Activated CD8-positive, alpha-beta memory T cell treated with anti-CD3 and anti-CD28 coated beads for 36 hours (primary cell): ENCODE data around the gene GPR6. TPM values are rescaled to one million over a fixed set of nuclear protein-coding genes. Genes with fewer than 3 reads are reported as not detected.

ENCODE experiments used
- CTCF ChIA-PET: fragments of 350-600 bp; sonication (Branson Sonifier 250); formaldehyde crosslinking; loops from one replicate; lab custom pipeline; 2021; ENCODE audit warnings: antibody characterized with exemption; lab: Charles Lee
- POLR2A ChIA-PET: fragments of 350-600 bp; sonication (Branson Sonifier 250); formaldehyde crosslinking; loops from one replicate; lab custom pipeline; 2021; ENCODE audit warnings: antibody characterized with exemption; lab: Charles Lee
- total RNA-seq, 2 experiments: library from RNA; stranded (reverse); gene quantifications; one replicate each; pipeline ENCODE4 v1.2.3, GENCODE V29; 2021

GPR6 gene
- total RNA-seq, result not detected

GRCh38 chr6:109978174-109979032 is at the start of gene GPR6:
GPR6 (plus strand) TSS chr6:109978311; CDS start chr6:109979113, 802 bp downstream.
- CTCF ChIA-PET, result no interaction called here
- POLR2A ChIA-PET, result interaction anchor here (0.5 kb wide), 1 partner anchor 11 kb away, joined by 3 read pairs; no protein-coding TSS in a partner anchor

GRCh38 chr6:109934293-109934692 is 43.8 kb upstream of the GPR6 start:
- CTCF ChIA-PET, result no interaction called here
- POLR2A ChIA-PET, result no interaction called here

GRCh38 chr6:109939654-109940053 is 38.5 kb upstream of the GPR6 start:
- CTCF ChIA-PET, result no interaction called here

GRCh38 chr6:109944448-109944847 is 33.7 kb upstream of the GPR6 start:
- CTCF ChIA-PET, result no interaction called here
- POLR2A ChIA-PET, result no interaction called here

More at GRCh38 chr6:109939654-109940053, 38.5 kb upstream of the GPR6 start:
- POLR2A ChIA-PET, result no interaction called here

GRCh38 chr6:109945091-109945490 is 33.0 kb upstream of the GPR6 start:
- CTCF ChIA-PET, result no interaction called here
- POLR2A ChIA-PET, result no interaction called here

GRCh38 chr6:109946979-109947378 is 31.1 kb upstream of the GPR6 start:
- ChIA-PET POLR2A (no interaction called here), CTCF (no interaction called here)

GRCh38 chr6:109949281-109950065 is 28.6 kb upstream of the GPR6 start:
- ChIA-PET POLR2A (interaction anchor here (0.5 kb wide), 1 partner anchor 11 kb away, joined by 5 read pairs; no protein-coding TSS in a partner anchor), CTCF (no interaction called here)

- CTCF ChIA-PET, result no interaction called here
- POLR2A ChIA-PET, result no interaction called here
These were observed 22.6 kb upstream of the GPR6 start for GRCh38 chr6:109955491-109955890.

GRCh38 chr6:109958626-109959025 is 19.5 kb upstream of the GPR6 start:
- ChIA-PET CTCF (no interaction called here), POLR2A (no interaction called here)

GRCh38 chr6:109961611-109962041 is 16.5 kb upstream of the GPR6 start:
- ChIA-PET POLR2A (no interaction called here), CTCF (no interaction called here)

GRCh38 chr6:109962271-109962670 is 15.8 kb upstream of the GPR6 start:
- POLR2A ChIA-PET, result no interaction called here

GRCh38 chr6:109963598-109964170 is 14.4 kb upstream of the GPR6 start:
- ChIA-PET POLR2A (no interaction called here), CTCF (no interaction called here)

More at GRCh38 chr6:109962271-109962670, 15.8 kb upstream of the GPR6 start:
- CTCF ChIA-PET, result no interaction called here

GRCh38 chr6:109964949-109965348 is 13.2 kb upstream of the GPR6 start:
- ChIA-PET POLR2A (no interaction called here), CTCF (no interaction called here)

- ChIA-PET POLR2A (no interaction called here), CTCF (no interaction called here)
These were observed 11.8 kb upstream of the GPR6 start for GRCh38 chr6:109966299-109966698.

GRCh38 chr6:109977791-109978173 is 329 bp upstream of the GPR6 start:
- ChIA-PET CTCF (interaction anchor here (0.6 kb wide), 1 partner anchor 20 kb away, joined by 3 read pairs; no protein-coding TSS in a partner anchor), POLR2A (no interaction called here)

- ChIA-PET CTCF (no interaction called here), POLR2A (no interaction called here)
These were observed 1.2 kb downstream of the GPR6 start for GRCh38 chr6:109979033-109979921.

GRCh38 chr6:109984410-109984809 is 6.3 kb downstream of the GPR6 start:
- POLR2A ChIA-PET, result no interaction called here
- CTCF ChIA-PET, result no interaction called here

GRCh38 chr6:109987196-109987595 is 9.1 kb downstream of the GPR6 start:
- POLR2A ChIA-PET, result no interaction called here
- CTCF ChIA-PET, result no interaction called here
